GM21367 (cell line): ENCODE data around the gene DISC1.
A peak's percentile ranks its signal among the peaks of the same experiment; 100 is the strongest.

Experiments
- ATAC-seq: cut with Tn5 transposase; IDR thresholded peaks from one replicate; pipeline ENCODE4 v1.9.1; 2021; ENCODE audit not compliant: unreplicated experiment

The DISC1 gene

GRCh38 chr1:231806623-231807495 is 180.3 kb downstream of the DISC1 start:
- ATAC-seq = peak; percentile 94

DNA sequence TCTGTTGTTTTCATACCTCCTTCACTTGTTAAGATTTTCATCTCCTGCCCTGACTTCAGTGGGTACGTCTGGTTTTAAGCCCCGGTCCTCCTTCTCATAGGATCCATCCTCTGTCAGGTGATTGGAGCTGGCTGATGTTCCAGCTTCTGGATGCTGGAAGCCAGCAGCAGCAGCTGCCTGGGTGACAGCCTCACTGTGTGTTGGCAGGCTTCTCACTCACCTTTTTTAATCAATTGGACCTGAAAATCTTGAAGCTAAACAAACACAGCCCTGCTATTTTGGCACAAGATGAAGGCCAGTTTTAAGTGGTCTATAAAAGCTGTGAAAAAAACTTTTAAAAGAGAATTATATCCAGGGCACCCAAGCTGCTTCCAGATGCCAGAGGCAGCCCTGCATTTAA is 181.0 kb downstream of the DISC1 start:
- no peak for ATAC-seq

GRCh38 chr1:231808116-231808515 is 181.5 kb downstream of the DISC1 start:
- no peak for ATAC-seq

DNA sequence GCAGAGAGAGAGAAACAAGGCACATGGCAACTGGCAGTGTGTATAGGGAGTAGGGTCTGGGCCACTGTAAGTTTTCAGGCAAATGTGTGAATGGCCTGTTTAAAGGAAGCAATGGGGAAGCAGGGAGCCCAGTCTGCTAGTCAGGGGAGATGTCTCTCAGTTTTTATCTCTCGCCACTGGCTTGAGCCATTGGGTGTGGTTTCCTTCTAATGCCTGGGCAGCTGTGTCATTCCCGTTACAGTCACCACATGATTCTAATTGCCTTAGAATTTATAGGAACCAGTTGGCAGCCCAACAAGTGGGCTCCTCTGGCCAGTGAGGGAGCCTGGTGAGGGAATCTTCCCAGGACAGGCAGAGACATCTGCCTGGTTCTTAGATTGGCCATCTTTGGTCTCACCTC is 182.4 kb downstream of the DISC1 start:
- no peak for ATAC-seq

DNA sequence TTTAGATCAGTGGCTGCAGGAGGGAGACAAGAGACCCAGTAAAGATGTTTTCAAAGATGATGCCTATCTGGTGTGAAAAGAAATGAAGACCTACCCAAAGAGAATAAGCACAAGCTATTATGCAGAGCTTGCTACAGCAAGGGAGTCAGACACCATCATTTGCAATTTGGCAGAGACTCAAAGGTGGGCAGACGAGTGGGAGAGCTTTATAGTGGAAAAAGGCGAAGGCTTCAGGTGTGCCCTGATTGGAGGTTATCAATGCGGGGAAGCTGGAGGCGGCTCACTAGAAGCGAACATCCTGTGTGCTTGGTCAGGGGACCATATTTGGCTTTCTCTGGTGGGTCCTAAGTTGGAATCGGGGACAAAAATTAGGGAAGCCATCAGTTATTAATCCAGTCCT is 183.8 kb downstream of the DISC1 start:
- ATAC-seq = no peak

DNA sequence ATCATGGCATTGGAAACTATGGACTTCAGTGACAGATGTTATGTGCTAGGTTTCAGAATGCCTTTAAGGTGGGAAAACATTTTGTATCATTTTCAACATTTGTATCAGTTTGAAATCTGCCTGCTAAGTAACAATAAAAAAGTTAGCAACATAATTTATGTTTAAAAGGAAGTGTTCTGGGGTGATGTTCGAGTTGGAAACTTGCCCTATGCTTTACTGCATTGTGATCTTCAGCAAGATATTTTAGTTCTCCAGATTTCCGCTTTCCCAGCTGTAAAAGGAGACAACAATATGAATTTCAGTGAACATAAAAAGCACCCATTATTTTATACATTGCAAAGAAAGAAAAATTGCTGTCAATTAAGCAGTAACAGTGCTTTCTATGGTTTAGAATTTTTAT is 187.4 kb downstream of the DISC1 start:
- ATAC-seq = no peak

- no peak for ATAC-seq
Observed at GRCh38 chr1:231814521-231814920, 187.9 kb downstream of the DISC1 start.

- ATAC-seq = no peak
Observed at GRCh38 chr1:231817801-231818200, 191.2 kb downstream of the DISC1 start.

- ATAC-seq = no peak
Observed at GRCh38 chr1:231818337-231818736, 191.7 kb downstream of the DISC1 start.

GRCh38 chr1:231821281-231821680 is 194.7 kb downstream of the DISC1 start:
- ATAC-seq = no peak

GRCh38 chr1:231822041-231822440 is 195.5 kb downstream of the DISC1 start:
- ATAC-seq = no peak

GRCh38 chr1:231826566-231826965 is 200.0 kb downstream of the DISC1 start:
- ATAC-seq = no peak

DNA sequence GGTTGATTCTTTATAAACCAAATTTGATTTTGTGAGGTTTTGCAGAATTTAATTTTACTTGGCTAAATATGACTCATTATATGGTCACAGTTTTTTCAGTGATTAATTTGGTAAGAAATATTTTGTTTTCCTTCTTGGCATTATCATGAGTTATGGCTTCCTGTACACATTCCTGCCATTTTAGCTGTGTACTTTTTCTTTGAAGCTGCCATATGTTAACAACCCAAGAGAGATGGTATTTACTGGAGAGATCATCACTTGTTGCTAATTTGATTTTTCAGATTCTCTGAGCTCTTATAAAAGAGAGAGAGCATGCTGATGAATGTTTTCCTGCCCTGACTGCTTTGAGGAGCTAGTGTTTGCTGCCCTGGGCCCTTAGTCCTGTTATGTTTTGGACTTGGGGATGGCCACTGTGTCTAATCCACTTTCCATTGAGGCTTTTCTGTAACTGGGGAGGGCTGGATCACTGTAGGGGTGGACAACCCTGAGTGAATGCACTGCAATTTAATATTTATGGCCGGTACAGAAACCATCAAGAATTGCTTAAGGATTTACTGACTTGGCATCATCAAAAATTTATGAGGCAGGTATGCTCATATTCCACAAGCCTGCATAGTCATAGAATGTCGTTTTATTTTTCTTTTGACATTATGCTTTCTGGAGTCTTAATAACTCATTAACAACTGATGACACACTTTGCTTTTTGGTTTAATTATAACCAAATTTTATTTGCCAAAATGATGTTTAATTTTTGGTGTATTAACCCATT is 200.9 kb downstream of the DISC1 start:
- no peak for ATAC-seq

GRCh38 chr1:231828182-231828920 is 201.8 kb downstream of the DISC1 start:
- ATAC-seq = no peak

GRCh38 chr1:231829332-231829731 is 202.7 kb downstream of the DISC1 start:
- ATAC-seq = no peak

- ATAC-seq = no peak
Observed at GRCh38 chr1:231836227-231836893, 209.8 kb downstream of the DISC1 start.

- ATAC-seq = no peak
Observed at GRCh38 chr1:231838521-231838920, 211.9 kb downstream of the DISC1 start.

DNA sequence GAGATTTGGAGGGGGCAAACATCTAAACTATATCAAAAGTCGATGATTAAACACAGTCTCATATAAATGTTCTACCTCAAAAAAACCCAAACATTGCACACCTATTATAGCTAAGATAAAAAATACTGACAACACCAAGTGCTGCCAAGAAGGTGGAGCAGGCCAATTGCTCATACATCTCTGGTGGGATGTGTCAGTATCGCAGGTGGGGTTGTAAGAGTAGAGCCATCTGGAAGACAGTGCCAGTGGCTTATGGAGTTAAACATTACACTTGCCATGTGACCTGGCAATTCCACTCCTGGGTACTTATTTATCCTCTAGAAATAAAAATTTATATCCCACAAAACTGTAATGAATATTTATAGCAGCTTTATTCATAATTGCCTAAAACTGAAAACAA is 213.4 kb downstream of the DISC1 start:
- no peak for ATAC-seq

DNA sequence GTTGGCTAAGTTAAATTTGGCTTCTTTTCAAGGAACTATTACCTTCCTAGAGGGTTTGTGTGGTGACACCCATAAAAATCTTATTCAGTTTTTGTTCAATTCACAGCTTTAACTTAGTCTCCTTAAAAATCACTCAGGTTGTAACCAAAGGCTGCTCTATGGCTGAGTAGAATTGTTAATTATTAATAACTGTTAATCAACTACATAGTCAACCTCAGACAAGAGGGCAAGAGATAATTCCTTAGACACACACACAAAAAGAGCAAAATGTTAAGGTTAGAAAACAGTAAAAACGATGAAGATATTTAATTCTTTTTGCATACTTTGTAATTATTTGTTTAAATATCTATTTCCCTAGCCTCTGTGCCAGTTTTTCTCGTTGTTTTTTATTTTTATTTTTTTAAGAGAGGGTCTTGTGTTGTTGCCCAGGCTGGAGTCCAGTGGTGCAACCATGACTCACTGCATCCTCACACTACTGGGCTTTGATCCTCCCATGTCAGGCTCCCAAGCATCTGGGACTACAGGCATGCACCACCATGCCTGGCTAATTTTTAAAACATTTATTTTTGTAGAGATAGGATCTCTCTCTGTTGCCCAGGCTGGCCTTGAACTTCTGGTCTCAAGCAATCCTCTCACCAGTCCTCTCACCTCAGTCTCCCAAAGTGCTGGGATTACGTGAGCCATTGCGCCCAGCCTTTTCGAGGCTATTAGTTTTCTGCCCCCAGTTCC is 215.2 kb downstream of the DISC1 start:
- ATAC-seq = no peak

- no peak for ATAC-seq
Observed at GRCh38 chr1:231842441-231842840, 215.9 kb downstream of the DISC1 start.
